WTC11 (cell line): ENCODE results near the gene MIR17HG. TPM values are rescaled to one million over a fixed set of nuclear protein-coding genes. Genes with fewer than 3 reads are reported as not detected.
A peak's percentile ranks its signal among the peaks of the same experiment; 100 is the strongest.

Experiments used
- ATAC-seq: fragments of 200-7000 bp; cut with Tn5 transposase; 2 replicates; pipeline ENCODE4 v1.10.0; 2021; ENCODE audit warnings: mild to moderate bottlenecking, moderate library complexity
- Bru-seq: library from RNA; stranded (reverse); fragments of 400-500 nt; gene quantifications from one replicate; lab custom pipeline; 2021; lab: Mats Ljungman, UMichigan
- CTCF ChIA-PET: fragments of 300-600 bp; sonication (Branson Sonifier 250); formaldehyde crosslinking; loops from one replicate; lab custom pipeline; 2021; ENCODE audit warnings: antibody characterized with exemption; lab: Charles Lee
- POLR2A ChIA-PET: fragments of 350-600 bp; sonication (Branson Sonifier 250); formaldehyde crosslinking; loops from one replicate; lab custom pipeline; 2021; ENCODE audit warnings: antibody characterized with exemption; lab: Charles Lee
- DNase-seq: peaks from one replicate; pipeline ENCODE4 v3.0.0; 2021; ENCODE audit warnings: low spot score
- H3K27ac Mint-ChIP-seq: 2 replicates; pipeline ENCODE4 v1.8.0; 2021; ENCODE audit warnings: mixed read lengths
- H3K27me3 Mint-ChIP-seq: 2 replicates; pipeline ENCODE4 v1.8.0; 2021; ENCODE audit warnings: low read depth, mild to moderate bottlenecking, moderate library complexity, mixed read lengths
- H3K36me3 Mint-ChIP-seq: 2 replicates; pipeline ENCODE4 v1.8.0; 2021; ENCODE audit warnings: mixed read lengths
- H3K4me1 Mint-ChIP-seq: 2 replicates; pipeline ENCODE4 v1.8.0; 2022; ENCODE audit warnings: mixed read lengths
- H3K4me3 Mint-ChIP-seq: 2 replicates; pipeline ENCODE4 v1.8.0; 2021; ENCODE audit warnings: mild to moderate bottlenecking, moderate library complexity, mixed read lengths
- H3K9me3 Mint-ChIP-seq: 2 replicates; pipeline ENCODE4 v1.8.0; 2021; ENCODE audit warnings: mixed read lengths
- EMX1 ChIP-seq: fragments of 250-450 bp; sonication (Bioruptor Pico); IDR thresholded peaks from 2 replicates; pipeline ENCODE4 v1.8.0; 2021; ENCODE audit warnings: mild to moderate bottlenecking
- ESRRA ChIP-seq: sonication (generic); formaldehyde crosslinking; IDR thresholded peaks from 2 replicates; pipeline ENCODE4 v1.8.1; 2022; ENCODE audit warnings: mild to moderate bottlenecking, missing genetic modification reagents, borderline replicate concordance
- JUN ChIP-seq: sonication (generic); formaldehyde crosslinking; IDR thresholded peaks from 2 replicates; pipeline ENCODE4 v1.8.0; 2023; ENCODE audit warnings: mild to moderate bottlenecking, missing genetic modification reagents
- KAT7 ChIP-seq: sonication (generic); formaldehyde crosslinking; IDR thresholded peaks from 2 replicates; pipeline ENCODE4 v1.8.1; 2023; ENCODE audit warnings: missing genetic modification reagents, mild to moderate bottlenecking, borderline replicate concordance
- MYBL2 ChIP-seq: sonication (generic); formaldehyde crosslinking; IDR thresholded peaks from 2 replicates; pipeline ENCODE4 v1.8.1; 2023; ENCODE audit warnings: mild to moderate bottlenecking, moderate library complexity, missing genetic modification reagents
- PRRX2 ChIP-seq: fragments of 250-450 bp; sonication (Bioruptor Pico); IDR thresholded peaks from 2 replicates; pipeline ENCODE4 v1.8.0; 2021; ENCODE audit warnings: mild to moderate bottlenecking
- RORB ChIP-seq: fragments of 250-450 bp; sonication (Bioruptor Pico); IDR thresholded peaks from 2 replicates; pipeline ENCODE4 v1.9.0; 2021; ENCODE audit warnings: mild to moderate bottlenecking
- SMAD4 ChIP-seq: sonication (generic); formaldehyde crosslinking; IDR thresholded peaks from 2 replicates; pipeline ENCODE4 v1.8.0; 2022; ENCODE audit warnings: mild to moderate bottlenecking, missing genetic modification reagents
- SP1 ChIP-seq: sonication (generic); formaldehyde crosslinking; conservative IDR thresholded peaks from 2 replicates; pipeline ENCODE4 v1.8.1; 2022; ENCODE audit warnings: missing genetic modification reagents
- TEAD1 ChIP-seq: sonication (generic); formaldehyde crosslinking; IDR thresholded peaks from 2 replicates; pipeline ENCODE4 v1.8.0; 2022; ENCODE audit warnings: mild to moderate bottlenecking, missing genetic modification reagents
- ZNF138 ChIP-seq: sonication (generic); formaldehyde crosslinking; conservative IDR thresholded peaks from 2 replicates; pipeline ENCODE4 v1.8.1; 2022; ENCODE audit warnings: mild to moderate bottlenecking, moderate library complexity, missing genetic modification reagents
- ZNF232 ChIP-seq: sonication (generic); formaldehyde crosslinking; IDR thresholded peaks from 2 replicates; pipeline ENCODE4 v1.8.0; 2022; ENCODE audit warnings: mild to moderate bottlenecking, missing genetic modification reagents
- ZNF423 ChIP-seq: fragments of 250-450 bp; sonication (Bioruptor Pico); IDR thresholded peaks from 2 replicates; pipeline ENCODE4 v2.1.2; 2022; ENCODE audit warnings: mild to moderate bottlenecking, moderate library complexity
- long read RNA-seq, 3 experiments: library from RNA in 1 of 3; library from capped mRNA in 1 of 3; library from polyadenylated mRNA in 1 of 3; unstranded in 2 of 3; stranded (forward) in 1 of 3; transcript quantifications; one replicate each; pipeline ENCODE4 v2.0.0, GENCODE V29; 2021
- total RNA-seq: library from RNA; stranded (reverse); gene quantifications from 3 replicates; pipeline ENCODE4 v1.2.3, GENCODE V29; 2021
- TF ChIP-seq, protein P1 (sequence below): sonication (generic); formaldehyde crosslinking; IDR thresholded peaks from 2 replicates; pipeline ENCODE4 v1.8.0; 2022; ENCODE audit warnings: mild to moderate bottlenecking, missing genetic modification reagents
- TF ChIP-seq, protein P2 (sequence below): fragments of 250-450 bp; sonication (Bioruptor Pico); IDR thresholded peaks from 2 replicates; pipeline ENCODE4 v2.1.2; 2022; ENCODE audit warnings: mild to moderate bottlenecking, moderate library complexity
- TF ChIP-seq, protein P3 (sequence below): sonication (generic); formaldehyde crosslinking; IDR thresholded peaks from 2 replicates; pipeline ENCODE4 v1.8.0; 2022; ENCODE audit warnings: mild to moderate bottlenecking, missing genetic modification reagents
- TF ChIP-seq, protein P4 (sequence below): fragments of 250-450 bp; sonication (Bioruptor Pico); IDR thresholded peaks from 2 replicates; pipeline ENCODE4 v1.9.0; 2021; ENCODE audit warnings: moderate library complexity, mild to moderate bottlenecking, inconsistent platforms, borderline replicate concordance
- TF ChIP-seq, protein P5 (sequence below): sonication (generic); formaldehyde crosslinking; IDR thresholded peaks from 2 replicates; pipeline ENCODE4 v1.8.1; 2022; ENCODE audit warnings: mild to moderate bottlenecking, missing genetic modification reagents, moderate library complexity, borderline replicate concordance
- TF ChIP-seq, protein P6 (sequence below): sonication (generic); formaldehyde crosslinking; IDR thresholded peaks from 2 replicates; pipeline ENCODE4 v1.8.0; 2022; ENCODE audit warnings: mild to moderate bottlenecking, missing genetic modification reagents
- TF ChIP-seq, protein P7 (sequence below): sonication (generic); formaldehyde crosslinking; IDR thresholded peaks from 2 replicates; pipeline ENCODE4 v1.8.1; 2023; ENCODE audit warnings: mild to moderate bottlenecking, missing genetic modification reagents
- TF ChIP-seq, protein P8 (sequence below): sonication (generic); formaldehyde crosslinking; conservative IDR thresholded peaks from 2 replicates; pipeline ENCODE4 v1.8.1; 2023; ENCODE audit warnings: mild to moderate bottlenecking, low read depth, missing genetic modification reagents, moderate library complexity
- TF ChIP-seq, protein P9 (sequence below): fragments of 250-450 bp; sonication (Bioruptor Pico); IDR thresholded peaks from 2 replicates; pipeline ENCODE4 v1.8.0; 2021; ENCODE audit warnings: mild to moderate bottlenecking

MIR17HG gene
- total RNA-seq, result 33.4 to 37.1 TPM (median 36.7 TPM) in 3 replicates
- Bru-seq, nascent RNA, result percentile 100 among the genes with signal in this experiment
- long read RNA-seq, experiment 1, partial matches to known transcripts, result 1 of 11 reads
- long read RNA-seq, experiment 1, other reads (novel, unspliced or antisense), result 10 of 11 reads
- long read RNA-seq, experiment 2, partial matches to known transcripts, result 0 of 10 reads
- long read RNA-seq, experiment 2, other reads (novel, unspliced or antisense), result 10 of 10 reads
- long read RNA-seq, experiment 3, result 0 reads

DNA sequence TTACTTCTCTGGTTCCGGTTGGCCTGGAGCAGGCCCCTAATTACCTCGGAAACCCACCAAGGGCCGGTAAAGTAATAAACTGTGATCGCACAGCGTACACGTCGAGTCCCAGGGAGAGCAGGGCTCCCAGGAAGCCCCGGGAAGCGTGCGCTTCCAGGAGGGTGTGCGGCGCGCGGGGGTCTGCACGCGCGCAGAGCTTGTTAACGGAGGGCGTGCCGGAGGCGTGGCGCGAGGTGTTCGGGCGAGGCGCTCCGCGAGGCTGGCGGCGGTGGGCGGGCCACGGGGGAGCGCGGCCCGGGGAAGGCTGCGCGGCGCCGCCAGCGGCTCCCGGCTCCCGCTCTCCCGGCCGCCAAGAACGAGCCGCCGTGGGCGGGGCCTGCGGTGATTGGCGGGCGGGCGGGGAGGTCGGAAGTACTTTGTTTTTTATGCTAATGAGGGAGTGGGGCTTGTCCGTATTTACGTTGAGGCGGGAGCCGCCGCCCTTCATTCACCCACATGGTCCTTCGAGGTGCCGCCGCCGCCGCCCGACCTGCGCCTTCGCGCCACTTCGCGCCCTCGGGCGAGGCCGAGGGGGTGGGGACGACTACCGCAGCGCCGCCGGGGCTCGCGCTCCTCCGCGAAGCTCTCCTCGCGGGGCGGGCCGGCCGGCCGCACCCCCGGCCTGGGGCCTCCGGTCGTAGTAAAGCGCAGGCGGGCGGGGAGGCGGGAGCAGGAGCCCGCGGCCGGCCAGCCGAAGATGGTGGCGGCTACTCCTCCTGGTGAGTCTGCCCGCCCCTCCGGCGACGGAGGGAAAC, at the start of gene MIR17HG:
MIR17HG (plus strand) TSS at position 486 of the 794 bp plus-strand sequence.
- H3K9me3 Mint-ChIP-seq, result no peaks in the 10 kb centered on the region
- H3K4me3 Mint-ChIP-seq, result peak within 1 kb of the TSS; percentile 88
- H3K36me3 Mint-ChIP-seq, result peaks cover 35% of the 10 kb centered on the region
- 0 out of 2 replicates have a peak, but pooled peaks cover 3% of the 10 kb centered on the region for H3K27me3 Mint-ChIP-seq
- POLR2A ChIA-PET, result interaction anchor here (0.5 to 1.0 kb wide), 3 partner anchors 10 to 93 kb away, joined by 3 read pairs; no protein-coding TSS in a partner anchor
- CTCF ChIA-PET, result interaction anchor here (1.0 to 1.6 kb wide), 3 partner anchors 34 to 435 kb away, joined by 3 to 5 read pairs (median 4); no protein-coding TSS in a partner anchor
- H3K27ac Mint-ChIP-seq, result peak within 1 kb of the TSS; percentile 96
- ATAC-seq, result peak; percentile 74
- H3K4me1 Mint-ChIP-seq, result peaks cover 36% of the 10 kb centered on the region
- DNase-seq, result peak; percentile 88
- TF ChIP-seq SMAD4 (no peak), ZNF138 (CRISPR knock-in tag) (no peak), ZNF423 (peak; percentile 30; the same call in 1 of the 2 replicates), KAT7 (CRISPR knock-in tag) (peak; percentile 38; the same call in 1 of the 2 replicates), PRRX2 (0 out of 2 replicates have a peak, but pooled peaks have one; percentile 67), TEAD1 (CRISPR knock-in tag) (peak; percentile 75; the same call in 1 of the 2 replicates), EMX1 (CRISPR knock-in tag) (peak; percentile 62; the same call in 1 of the 2 replicates), RORB (CRISPR knock-in tag) (no peak), JUN (CRISPR knock-in tag) (peak; percentile 48; the same call in 1 of the 2 replicates), ESRRA (CRISPR knock-in tag) (peak; percentile 49; the same call in 1 of the 2 replicates), MYBL2 (CRISPR knock-in tag) (no peak; the same call in 1 of the 2 replicates), SP1 (CRISPR knock-in tag) (peak; percentile 59), ZNF232 (CRISPR knock-in tag) (0 out of 2 replicates have a peak, but pooled peaks have one; percentile 13)
- TF ChIP-seq, protein P1, sequence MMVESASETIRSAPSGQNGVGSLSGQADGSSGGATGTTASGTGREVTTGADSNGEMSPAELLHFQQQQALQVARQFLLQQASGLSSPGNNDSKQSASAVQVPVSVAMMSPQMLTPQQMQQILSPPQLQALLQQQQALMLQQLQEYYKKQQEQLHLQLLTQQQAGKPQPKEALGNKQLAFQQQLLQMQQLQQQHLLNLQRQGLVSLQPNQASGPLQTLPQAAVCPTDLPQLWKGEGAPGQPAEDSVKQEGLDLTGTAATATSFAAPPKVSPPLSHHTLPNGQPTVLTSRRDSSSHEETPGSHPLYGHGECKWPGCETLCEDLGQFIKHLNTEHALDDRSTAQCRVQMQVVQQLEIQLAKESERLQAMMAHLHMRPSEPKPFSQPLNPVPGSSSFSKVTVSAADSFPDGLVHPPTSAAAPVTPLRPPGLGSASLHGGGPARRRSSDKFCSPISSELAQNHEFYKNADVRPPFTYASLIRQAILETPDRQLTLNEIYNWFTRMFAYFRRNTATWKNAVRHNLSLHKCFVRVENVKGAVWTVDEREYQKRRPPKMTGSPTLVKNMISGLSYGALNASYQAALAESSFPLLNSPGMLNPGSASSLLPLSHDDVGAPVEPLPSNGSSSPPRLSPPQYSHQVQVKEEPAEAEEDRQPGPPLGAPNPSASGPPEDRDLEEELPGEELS, result peak; percentile 81
- TF ChIP-seq, protein P2, sequence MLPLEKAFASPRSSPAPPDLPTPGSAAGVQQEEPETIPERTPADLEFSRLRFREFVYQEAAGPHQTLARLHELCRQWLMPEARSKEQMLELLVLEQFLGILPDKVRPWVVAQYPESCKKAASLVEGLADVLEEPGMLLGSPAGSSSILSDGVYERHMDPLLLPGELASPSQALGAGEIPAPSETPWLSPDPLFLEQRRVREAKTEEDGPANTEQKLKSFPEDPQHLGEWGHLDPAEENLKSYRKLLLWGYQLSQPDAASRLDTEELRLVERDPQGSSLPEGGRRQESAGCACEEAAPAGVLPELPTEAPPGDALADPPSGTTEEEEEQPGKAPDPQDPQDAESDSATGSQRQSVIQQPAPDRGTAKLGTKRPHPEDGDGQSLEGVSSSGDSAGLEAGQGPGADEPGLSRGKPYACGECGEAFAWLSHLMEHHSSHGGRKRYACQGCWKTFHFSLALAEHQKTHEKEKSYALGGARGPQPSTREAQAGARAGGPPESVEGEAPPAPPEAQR, result no peak
- TF ChIP-seq, protein P3, sequence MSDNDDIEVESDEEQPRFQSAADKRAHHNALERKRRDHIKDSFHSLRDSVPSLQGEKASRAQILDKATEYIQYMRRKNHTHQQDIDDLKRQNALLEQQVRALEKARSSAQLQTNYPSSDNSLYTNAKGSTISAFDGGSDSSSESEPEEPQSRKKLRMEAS (CRISPR knock-in tag), result peak; percentile 70; the same call in 1 of the 2 replicates
- TF ChIP-seq, protein P4, sequence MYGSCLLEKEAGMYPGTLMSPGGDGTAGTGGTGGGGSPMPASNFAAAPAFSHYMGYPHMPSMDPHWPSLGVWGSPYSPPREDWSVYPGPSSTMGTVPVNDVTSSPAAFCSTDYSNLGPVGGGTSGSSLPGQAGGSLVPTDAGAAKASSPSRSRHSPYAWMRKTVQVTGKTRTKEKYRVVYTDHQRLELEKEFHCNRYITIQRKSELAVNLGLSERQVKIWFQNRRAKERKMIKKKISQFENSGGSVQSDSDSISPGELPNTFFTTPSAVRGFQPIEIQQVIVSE (CRISPR knock-in tag), result no peak
- TF ChIP-seq, protein P5, sequence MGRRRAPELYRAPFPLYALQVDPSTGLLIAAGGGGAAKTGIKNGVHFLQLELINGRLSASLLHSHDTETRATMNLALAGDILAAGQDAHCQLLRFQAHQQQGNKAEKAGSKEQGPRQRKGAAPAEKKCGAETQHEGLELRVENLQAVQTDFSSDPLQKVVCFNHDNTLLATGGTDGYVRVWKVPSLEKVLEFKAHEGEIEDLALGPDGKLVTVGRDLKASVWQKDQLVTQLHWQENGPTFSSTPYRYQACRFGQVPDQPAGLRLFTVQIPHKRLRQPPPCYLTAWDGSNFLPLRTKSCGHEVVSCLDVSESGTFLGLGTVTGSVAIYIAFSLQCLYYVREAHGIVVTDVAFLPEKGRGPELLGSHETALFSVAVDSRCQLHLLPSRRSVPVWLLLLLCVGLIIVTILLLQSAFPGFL (CRISPR knock-in tag), result no peak
- TF ChIP-seq, protein P6, sequence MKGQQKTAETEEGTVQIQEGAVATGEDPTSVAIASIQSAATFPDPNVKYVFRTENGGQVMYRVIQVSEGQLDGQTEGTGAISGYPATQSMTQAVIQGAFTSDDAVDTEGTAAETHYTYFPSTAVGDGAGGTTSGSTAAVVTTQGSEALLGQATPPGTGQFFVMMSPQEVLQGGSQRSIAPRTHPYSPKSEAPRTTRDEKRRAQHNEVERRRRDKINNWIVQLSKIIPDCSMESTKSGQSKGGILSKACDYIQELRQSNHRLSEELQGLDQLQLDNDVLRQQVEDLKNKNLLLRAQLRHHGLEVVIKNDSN (CRISPR knock-in tag), result peak; percentile 28; the same call in 1 of the 2 replicates
- TF ChIP-seq, protein P7, sequence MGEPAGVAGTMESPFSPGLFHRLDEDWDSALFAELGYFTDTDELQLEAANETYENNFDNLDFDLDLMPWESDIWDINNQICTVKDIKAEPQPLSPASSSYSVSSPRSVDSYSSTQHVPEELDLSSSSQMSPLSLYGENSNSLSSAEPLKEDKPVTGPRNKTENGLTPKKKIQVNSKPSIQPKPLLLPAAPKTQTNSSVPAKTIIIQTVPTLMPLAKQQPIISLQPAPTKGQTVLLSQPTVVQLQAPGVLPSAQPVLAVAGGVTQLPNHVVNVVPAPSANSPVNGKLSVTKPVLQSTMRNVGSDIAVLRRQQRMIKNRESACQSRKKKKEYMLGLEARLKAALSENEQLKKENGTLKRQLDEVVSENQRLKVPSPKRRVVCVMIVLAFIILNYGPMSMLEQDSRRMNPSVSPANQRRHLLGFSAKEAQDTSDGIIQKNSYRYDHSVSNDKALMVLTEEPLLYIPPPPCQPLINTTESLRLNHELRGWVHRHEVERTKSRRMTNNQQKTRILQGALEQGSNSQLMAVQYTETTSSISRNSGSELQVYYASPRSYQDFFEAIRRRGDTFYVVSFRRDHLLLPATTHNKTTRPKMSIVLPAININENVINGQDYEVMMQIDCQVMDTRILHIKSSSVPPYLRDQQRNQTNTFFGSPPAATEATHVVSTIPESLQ (CRISPR knock-in tag), result no peak
- TF ChIP-seq, protein P8, sequence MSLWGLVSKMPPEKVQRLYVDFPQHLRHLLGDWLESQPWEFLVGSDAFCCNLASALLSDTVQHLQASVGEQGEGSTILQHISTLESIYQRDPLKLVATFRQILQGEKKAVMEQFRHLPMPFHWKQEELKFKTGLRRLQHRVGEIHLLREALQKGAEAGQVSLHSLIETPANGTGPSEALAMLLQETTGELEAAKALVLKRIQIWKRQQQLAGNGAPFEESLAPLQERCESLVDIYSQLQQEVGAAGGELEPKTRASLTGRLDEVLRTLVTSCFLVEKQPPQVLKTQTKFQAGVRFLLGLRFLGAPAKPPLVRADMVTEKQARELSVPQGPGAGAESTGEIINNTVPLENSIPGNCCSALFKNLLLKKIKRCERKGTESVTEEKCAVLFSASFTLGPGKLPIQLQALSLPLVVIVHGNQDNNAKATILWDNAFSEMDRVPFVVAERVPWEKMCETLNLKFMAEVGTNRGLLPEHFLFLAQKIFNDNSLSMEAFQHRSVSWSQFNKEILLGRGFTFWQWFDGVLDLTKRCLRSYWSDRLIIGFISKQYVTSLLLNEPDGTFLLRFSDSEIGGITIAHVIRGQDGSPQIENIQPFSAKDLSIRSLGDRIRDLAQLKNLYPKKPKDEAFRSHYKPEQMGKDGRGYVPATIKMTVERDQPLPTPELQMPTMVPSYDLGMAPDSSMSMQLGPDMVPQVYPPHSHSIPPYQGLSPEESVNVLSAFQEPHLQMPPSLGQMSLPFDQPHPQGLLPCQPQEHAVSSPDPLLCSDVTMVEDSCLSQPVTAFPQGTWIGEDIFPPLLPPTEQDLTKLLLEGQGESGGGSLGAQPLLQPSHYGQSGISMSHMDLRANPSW (CRISPR knock-in tag), result no peak
- TF ChIP-seq, protein P9, sequence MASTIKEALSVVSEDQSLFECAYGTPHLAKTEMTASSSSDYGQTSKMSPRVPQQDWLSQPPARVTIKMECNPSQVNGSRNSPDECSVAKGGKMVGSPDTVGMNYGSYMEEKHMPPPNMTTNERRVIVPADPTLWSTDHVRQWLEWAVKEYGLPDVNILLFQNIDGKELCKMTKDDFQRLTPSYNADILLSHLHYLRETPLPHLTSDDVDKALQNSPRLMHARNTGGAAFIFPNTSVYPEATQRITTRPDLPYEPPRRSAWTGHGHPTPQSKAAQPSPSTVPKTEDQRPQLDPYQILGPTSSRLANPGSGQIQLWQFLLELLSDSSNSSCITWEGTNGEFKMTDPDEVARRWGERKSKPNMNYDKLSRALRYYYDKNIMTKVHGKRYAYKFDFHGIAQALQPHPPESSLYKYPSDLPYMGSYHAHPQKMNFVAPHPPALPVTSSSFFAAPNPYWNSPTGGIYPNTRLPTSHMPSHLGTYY, result 0 out of 2 replicates have a peak, but pooled peaks have one; percentile 71
